Astrocyte (in vitro differentiated cells and primary cell): ENCODE results near the gene C2orf68. TPM values are rescaled to one million over a fixed set of nuclear protein-coding genes. Genes with fewer than 3 reads are reported as not detected.

Experiments used
- DNase-seq: peaks from one replicate; pipeline ENCODE4 v3.0.0-alpha.2; 2010; ENCODE audit warnings: low read depth
- FAIRE-seq: peaks from 2 replicates; lab custom pipeline; 2011; peaks lifted over from hg19 to GRCh38; lab: Jason Lieb, UNC
- H2AFZ ChIP-seq: 2 replicates; pipeline ENCODE4 v1.6.0; 2012; ENCODE audit warnings: low read depth, low read length, inconsistent platforms
- H3K27ac ChIP-seq: 2 replicates; pipeline ENCODE4 v1.5.1; 2011; ENCODE audit warnings: low read depth, low read length, inconsistent platforms
- H3K27me3 ChIP-seq: 2 replicates; pipeline ENCODE4 v1.6.0; 2011; ENCODE audit warnings: low read length, inconsistent platforms; ENCODE audit not compliant: insufficient read depth
- H3K36me3 ChIP-seq: 2 replicates; pipeline ENCODE4 v1.5.1; 2011; ENCODE audit warnings: low read length, inconsistent platforms; ENCODE audit not compliant: insufficient read depth
- H3K4me1 ChIP-seq: 2 replicates; pipeline ENCODE4 v1.5.1; 2011; ENCODE audit warnings: low read length, inconsistent platforms; ENCODE audit not compliant: insufficient read depth
- H3K4me2 ChIP-seq: 2 replicates; pipeline ENCODE4 v1.6.0; 2012; ENCODE audit warnings: low read length, inconsistent platforms
- H3K4me3 ChIP-seq: 2 replicates; pipeline ENCODE4 v1.5.1; 2011; ENCODE audit warnings: low read depth, mild to moderate bottlenecking, low read length, inconsistent platforms; ENCODE audit not compliant: insufficient read depth
- H3K79me2 ChIP-seq: 2 replicates; pipeline ENCODE4 v1.6.0; 2012; ENCODE audit warnings: mild to moderate bottlenecking, low read length, inconsistent platforms; ENCODE audit not compliant: insufficient read depth
- H3K9ac ChIP-seq: 2 replicates; pipeline ENCODE4 v1.6.0; 2012; ENCODE audit warnings: mild to moderate bottlenecking, low read length, inconsistent platforms
- H3K9me3 ChIP-seq: 2 replicates; pipeline ENCODE4 v1.5.1; 2012; ENCODE audit warnings: low read depth, mild to moderate bottlenecking, low read length, inconsistent platforms; ENCODE audit not compliant: insufficient read depth
- H4K20me1 ChIP-seq: 2 replicates; pipeline ENCODE4 v1.6.0; 2012; ENCODE audit warnings: low read length, inconsistent platforms; ENCODE audit not compliant: insufficient read depth
- H3K27ac Mint-ChIP-seq: one replicate; pipeline ENCODE4 v1.8.0; 2021; ENCODE audit warnings: mild to moderate bottlenecking, mixed read lengths; ENCODE audit not compliant: unreplicated experiment
- H3K27me3 Mint-ChIP-seq: one replicate; pipeline ENCODE4 v1.8.0; 2021; ENCODE audit warnings: low read depth, mixed read lengths; ENCODE audit not compliant: unreplicated experiment
- H3K36me3 Mint-ChIP-seq: one replicate; pipeline ENCODE4 v1.8.0; 2021; ENCODE audit warnings: low read depth, mixed read lengths; ENCODE audit not compliant: unreplicated experiment
- H3K4me1 Mint-ChIP-seq: one replicate; pipeline ENCODE4 v1.8.0; 2021; ENCODE audit warnings: low read depth, mixed read lengths; ENCODE audit not compliant: unreplicated experiment
- H3K4me3 Mint-ChIP-seq: one replicate; pipeline ENCODE4 v1.8.0; 2021; ENCODE audit warnings: mild to moderate bottlenecking, moderate library complexity, mixed read lengths; ENCODE audit not compliant: unreplicated experiment
- H3K9me3 Mint-ChIP-seq: one replicate; pipeline ENCODE4 v1.8.0; 2021; ENCODE audit warnings: mild to moderate bottlenecking, mixed read lengths; ENCODE audit not compliant: unreplicated experiment
- CTCF ChIP-seq: IDR thresholded peaks from 2 replicates; pipeline ENCODE4 v1.5.1; 2011; ENCODE audit warnings: low read depth, mild to moderate bottlenecking, inconsistent platforms, low read length, moderate library complexity; ENCODE audit not compliant: insufficient read depth
- EZH2 ChIP-seq: IDR thresholded peaks from 2 replicates; pipeline ENCODE4 v1.6.1; 2012; ENCODE audit warnings: mild to moderate bottlenecking, low read length, inconsistent platforms; ENCODE audit not compliant: insufficient read depth
- total RNA-seq: library from RNA; stranded (reverse); gene quantifications from 2 replicates; pipeline ENCODE4 v1.2.1, GENCODE V29; 2021

C2orf68 gene
- total RNA-seq, 1 donor from 2014 or later, result 17.8 TPM

- Histone ChIP-seq H3K79me2 (peaks cover 24% of the 10 kb centered on the region), H3K36me3 (peaks cover 40% of the 10 kb centered on the region), H3K4me1 (no peaks in the 10 kb centered on the region), H4K20me1 (peaks cover 26% of the 10 kb centered on the region), H2AFZ (no peak overlapping the region), H3K4me2 (no peak overlapping the region), H3K4me3 (no peak overlapping the region), H3K27me3 (no peaks in the 10 kb centered on the region), H3K27ac (no peak overlapping the region), H3K9ac (no peak overlapping the region), H3K9me3 (no peaks in the 10 kb centered on the region)
- Mint-ChIP-seq H3K27ac (no peak overlapping the region), H3K4me3 (no peak overlapping the region), H3K27me3 (no peaks in the 10 kb centered on the region), H3K36me3 (peaks cover 14% of the 10 kb centered on the region), H3K4me1 (peaks cover 3% of the 10 kb centered on the region), H3K9me3 (no peaks in the 10 kb centered on the region)
- DNase-seq, result no peak
- FAIRE-seq, result no peak
- no peak for TF ChIP-seq CTCF
- TF ChIP-seq EZH2, result no peak
Observed at GRCh38 chr2:85631316-85631715, 19.4 kb upstream of the C2orf68 start.

- H3K27ac Mint-ChIP-seq, result no peak overlapping the region
- H3K36me3 Mint-ChIP-seq, result peaks cover 25% of the 10 kb centered on the region
- no peak for FAIRE-seq
- H3K9ac ChIP-seq, result no peak overlapping the region
- H3K27ac ChIP-seq, result no peak overlapping the region
- no peak for TF ChIP-seq CTCF
- TF ChIP-seq EZH2, result no peak
- H3K79me2 ChIP-seq, result peaks cover 20% of the 10 kb centered on the region
- H3K4me3 ChIP-seq, result no peak overlapping the region
- no peak overlapping the region for H3K4me2 ChIP-seq
- H3K27me3 Mint-ChIP-seq, result no peaks in the 10 kb centered on the region
- H3K4me1 Mint-ChIP-seq, result no peaks in the 10 kb centered on the region
- H3K4me1 ChIP-seq, result no peaks in the 10 kb centered on the region
- H3K4me3 Mint-ChIP-seq, result no peak overlapping the region
- H3K36me3 ChIP-seq, result peaks cover 51% of the 10 kb centered on the region
- no peak overlapping the region for H2AFZ ChIP-seq
- no peaks in the 10 kb centered on the region for H3K9me3 Mint-ChIP-seq
- peaks cover 24% of the 10 kb centered on the region for H4K20me1 ChIP-seq
- H3K9me3 ChIP-seq, result no peaks in the 10 kb centered on the region
- no peak for DNase-seq
- no peaks in the 10 kb centered on the region for H3K27me3 ChIP-seq
Observed at GRCh38 chr2:85628658-85629057, 16.8 kb upstream of the C2orf68 start.

GRCh38 chr2:85623991-85624390 lies 12.1 kb upstream of the C2orf68 start:
- Histone ChIP-seq H3K9ac (no peak overlapping the region), H3K36me3 (peaks cover 58% of the 10 kb centered on the region), H3K4me1 (no peaks in the 10 kb centered on the region), H2AFZ (no peak overlapping the region), H3K27me3 (no peaks in the 10 kb centered on the region), H3K27ac (no peak overlapping the region), H3K9me3 (no peaks in the 10 kb centered on the region), H4K20me1 (peaks cover 39% of the 10 kb centered on the region), H3K79me2 (peaks cover 28% of the 10 kb centered on the region), H3K4me2 (no peak overlapping the region), H3K4me3 (no peak overlapping the region)
- peaks cover 23% of the 10 kb centered on the region for H3K36me3 Mint-ChIP-seq
- no peaks in the 10 kb centered on the region for H3K9me3 Mint-ChIP-seq
- TF ChIP-seq CTCF (no peak), EZH2 (no peak)
- H3K27me3 Mint-ChIP-seq, result no peaks in the 10 kb centered on the region
- no peak for FAIRE-seq
- no peak for DNase-seq
- peak overlapping the region; percentile 18 for H3K27ac Mint-ChIP-seq
- no peak overlapping the region for H3K4me3 Mint-ChIP-seq
- H3K4me1 Mint-ChIP-seq, result no peaks in the 10 kb centered on the region
